NCI-H1092 (cell line): ENCODE measurements around the gene EPB41.
"Not testable (repeated sequence)": the region's sequence is repeated elsewhere in the genome, so short reads cannot be mapped to it uniquely, and the experiment has no call there.

ENCODE experiments used
- DNase-seq: peaks from one replicate; lab custom pipeline; 2025; lab: John Stamatoyannopoulos, UW

Gene EPB41

DNA sequence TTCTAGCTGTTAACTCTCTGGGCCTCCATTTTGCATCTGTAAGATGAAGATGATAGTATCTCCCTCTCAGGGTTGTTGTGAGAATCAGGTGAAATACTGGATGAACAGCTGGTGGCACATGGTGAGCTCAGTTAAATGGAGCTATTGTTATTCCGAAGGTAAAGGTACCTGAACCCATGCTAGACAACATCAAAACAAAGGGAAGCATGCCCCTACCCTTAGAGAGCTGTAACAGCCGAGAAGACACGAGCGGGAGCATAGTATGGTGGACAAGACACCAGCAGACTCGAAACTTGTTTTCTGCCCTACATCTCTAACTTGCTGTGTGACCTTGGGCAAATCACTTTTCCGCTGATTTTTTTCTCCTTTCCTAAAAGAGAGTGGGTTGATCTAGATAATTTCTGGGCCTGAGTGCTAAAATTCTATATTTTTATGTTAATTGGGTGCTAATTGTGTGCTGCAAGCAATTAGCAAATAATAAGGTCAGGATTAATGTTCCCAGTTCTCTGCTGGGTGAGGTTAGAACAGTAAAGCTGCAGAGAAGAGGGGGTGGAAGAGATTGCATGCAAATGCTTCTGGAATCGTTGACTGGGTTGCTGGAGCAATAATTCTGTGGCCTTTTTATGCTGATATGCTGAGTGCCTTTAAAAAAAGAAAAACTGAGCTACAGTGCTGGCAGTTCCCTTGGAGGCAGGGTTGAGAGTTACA is 198.5 kb downstream of the EPB41 start:
- DNase-seq: no peak

DNA sequence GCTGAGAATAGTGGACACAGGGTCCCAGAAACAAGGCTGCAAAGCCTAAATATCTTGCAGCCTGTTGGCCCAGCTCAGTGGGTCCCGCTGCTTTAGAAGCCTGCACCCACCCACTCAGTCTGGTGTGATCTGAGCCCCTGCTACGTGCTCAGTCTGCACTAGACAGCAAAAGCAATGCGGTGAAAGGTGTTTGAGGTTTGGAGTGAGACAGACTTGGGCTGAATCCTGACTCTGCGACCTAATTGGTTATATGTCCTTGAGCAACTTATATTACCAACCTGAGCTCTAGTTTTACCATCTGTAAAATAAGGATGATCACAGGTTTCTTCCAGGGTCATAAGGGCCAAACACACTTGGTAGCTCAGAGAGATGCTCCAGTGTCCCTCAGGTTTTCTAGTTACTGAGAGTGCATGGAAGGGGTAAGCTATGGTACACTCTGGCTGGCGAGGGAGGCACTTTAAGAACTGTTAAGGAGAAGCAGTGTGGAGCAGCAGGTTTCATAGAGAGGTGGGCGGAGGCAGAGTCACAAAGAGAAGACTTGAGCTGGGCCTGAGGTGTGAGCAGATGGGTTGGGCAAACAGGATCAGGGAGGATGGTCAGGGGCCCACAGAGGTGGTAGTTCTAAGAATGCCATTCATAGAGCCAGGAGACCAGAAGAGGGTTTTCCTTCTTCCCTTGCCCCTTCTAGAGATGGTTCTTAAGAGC is 199.2 kb downstream of the EPB41 start:
- no peak for DNase-seq

DNA sequence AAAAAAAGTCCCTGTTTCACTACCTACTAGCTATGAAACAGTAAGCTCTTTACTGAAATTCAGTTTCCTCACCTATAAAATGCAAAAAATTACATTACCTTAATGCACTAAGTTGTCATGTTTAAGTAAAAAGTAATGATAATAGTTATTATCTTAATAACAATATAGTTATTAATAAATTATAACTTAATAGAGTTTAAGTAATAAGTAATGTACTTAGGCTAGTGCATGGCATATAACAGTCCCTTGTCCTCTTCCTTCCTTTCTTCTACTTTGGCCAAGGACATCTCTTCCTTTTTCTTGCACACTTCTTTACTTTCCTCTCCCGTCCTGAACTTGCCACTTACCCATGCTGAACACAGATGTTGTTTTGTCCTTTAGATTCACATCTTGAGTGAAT is 200.3 kb downstream of the EPB41 start:
- no peak for DNase-seq

DNA sequence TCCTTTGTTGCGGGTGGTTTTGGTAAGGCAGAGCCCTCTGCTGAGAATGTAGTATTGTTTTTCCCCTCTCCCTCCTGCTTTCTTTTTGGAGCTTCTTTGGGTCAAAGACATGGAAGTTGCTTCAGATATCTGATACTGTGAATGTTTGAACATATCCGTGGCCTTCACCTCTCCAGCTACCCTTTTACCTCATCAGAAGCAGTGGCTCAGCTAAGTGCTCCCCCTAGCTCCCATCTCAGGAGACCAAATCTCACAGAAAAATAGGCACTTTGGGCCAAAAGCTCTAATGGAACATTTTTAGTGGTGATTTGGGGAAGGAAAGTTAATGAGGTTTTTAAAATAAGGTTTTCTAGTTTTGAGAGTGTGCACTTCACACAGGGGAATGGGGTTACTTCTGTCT is 203.0 kb downstream of the EPB41 start:
- no peak for DNase-seq

DNA sequence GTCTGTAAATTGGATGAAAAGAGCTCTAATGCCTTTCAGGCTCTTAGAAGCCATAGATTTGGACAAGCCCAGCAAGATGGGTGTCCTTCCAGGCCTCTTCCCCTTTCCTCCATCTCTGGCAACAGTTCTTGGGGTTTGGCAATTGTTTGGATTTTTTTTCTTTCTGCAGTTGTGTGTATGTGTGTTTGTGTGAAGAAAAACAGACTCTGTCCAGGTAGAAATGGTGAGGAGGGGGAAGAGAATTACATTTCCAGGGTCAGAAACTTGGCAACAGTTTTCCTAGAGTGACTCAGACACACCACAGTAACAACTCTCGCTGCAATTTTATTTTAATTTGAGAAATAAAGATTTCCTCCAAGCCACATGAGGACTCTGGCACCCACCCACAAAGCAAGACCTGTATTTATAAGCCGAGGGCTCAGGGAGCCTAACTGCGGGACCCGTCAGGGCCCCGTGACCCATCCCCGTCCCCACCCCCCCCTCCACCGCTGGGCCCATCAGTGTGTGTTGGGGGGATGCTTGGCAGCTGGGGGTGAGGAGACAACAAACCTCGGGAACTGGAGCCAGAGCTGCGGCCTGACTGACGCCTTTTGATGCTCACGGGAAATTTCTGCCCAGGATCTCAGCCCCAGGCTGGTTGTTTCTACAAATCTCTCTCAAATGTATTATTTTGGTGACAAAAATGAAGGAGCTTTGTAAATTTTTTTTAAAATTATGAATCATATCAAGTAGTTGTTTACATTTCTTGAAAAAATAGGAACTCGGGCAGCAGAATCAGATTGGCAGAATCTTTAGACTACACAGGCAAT is 205.0 kb downstream of the EPB41 start:
- no peak for DNase-seq

DNA sequence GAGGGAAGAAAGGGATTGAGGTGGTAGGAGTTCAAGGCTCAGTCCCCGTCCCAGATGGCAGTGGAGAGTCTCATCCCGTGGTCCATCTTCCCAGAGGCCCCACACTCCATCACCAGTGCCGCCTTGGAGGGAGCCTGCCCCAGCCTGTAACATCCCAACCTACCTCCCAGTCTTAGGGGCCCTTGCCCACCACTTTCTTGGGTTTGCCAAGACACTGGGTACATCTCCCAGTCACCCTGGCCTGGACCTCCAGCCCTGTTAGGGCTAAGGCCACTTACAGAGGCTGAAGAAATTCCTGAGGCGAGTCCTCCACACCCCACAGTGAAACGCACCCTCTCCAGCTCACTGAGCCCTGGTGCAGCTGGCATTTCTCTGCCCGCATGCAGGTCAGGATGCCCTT is 206.0 kb downstream of the EPB41 start:
- no peak for DNase-seq

DNA sequence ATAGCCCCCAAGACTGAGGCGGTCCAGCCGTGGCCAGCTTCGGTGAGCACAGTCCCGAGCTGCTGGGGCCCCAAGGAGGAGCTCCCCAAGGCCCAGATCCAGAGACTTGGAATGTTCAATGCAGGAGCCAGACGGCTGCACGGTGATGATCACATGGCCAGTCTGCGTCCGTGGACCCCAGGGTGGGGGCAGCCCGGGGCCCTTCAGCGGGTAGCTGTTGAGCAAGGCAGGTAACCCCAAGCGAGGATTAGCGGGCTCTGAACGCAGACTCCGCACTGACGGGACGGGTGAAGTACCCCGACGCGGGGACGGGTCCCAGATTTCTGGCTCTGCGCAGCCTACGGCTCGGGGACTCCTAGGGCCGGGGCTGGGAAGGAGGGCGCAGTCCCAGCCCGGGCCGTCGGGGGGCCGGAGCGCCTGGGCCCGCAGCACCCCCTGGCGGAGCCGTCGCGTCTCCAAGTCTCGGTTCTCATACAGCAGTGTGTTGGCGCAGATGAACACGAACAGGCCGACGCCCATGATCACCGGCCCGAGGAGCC is 206.6 kb downstream of the EPB41 start:
- DNase-seq: no peak

DNA sequence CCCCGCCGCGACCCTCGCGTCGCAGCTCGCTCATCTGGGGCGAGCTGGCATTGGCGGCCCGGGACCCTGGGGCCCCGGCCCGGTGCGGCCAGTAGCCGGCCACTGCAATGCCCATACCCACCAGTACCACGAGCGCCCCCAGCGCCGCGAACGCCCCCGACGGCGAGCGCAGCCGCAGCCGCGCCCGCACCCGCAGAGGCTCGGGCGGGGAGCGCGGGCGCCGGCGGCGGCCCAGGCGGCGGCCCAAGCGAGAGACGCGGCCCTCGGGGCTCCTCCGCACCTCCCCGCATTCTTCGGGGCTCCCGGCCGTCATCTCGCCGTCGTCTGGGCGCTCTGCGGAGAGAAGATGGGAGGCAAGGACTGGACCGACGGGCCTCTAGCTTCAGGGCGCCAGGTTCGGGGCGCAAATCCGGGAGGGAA is 207.2 kb downstream of the EPB41 start:
- no peak for DNase-seq

DNA sequence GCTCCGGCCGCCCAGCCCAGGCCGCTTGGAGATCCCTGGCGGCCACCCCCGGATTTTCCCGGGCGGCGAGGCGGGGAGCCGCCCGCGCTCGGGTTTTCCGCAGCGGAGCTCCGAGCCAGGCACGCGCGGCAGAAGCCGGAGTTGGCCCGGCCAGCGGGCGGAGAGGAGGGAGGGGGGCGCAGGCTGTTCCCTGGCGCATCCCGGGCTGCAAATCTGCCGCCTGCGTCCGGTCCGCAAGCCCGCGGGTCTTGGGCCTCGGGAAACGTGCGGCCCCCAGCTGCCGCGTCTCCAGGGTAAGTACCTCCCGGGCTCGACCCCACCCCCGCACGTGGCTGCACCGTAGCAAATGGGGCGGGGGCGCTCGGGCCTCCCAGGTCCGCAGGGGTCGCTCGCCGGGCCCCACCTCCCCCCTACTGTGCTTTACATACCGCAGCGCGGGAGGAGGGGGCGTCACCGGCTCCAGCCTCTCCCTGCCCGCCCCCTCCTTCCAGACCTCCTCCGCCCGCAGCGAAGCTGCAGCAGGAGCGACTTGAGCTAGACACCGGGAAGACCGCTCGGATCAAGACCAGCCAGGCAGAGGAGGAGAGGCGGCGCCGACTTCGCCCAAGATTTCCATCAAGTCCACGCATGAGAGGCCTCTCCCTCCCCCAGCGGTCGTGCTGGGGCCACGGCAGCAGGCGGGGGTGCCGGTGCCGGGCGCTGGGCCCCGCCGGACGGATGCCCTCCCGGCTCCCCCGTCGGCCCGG is 207.7 kb downstream of the EPB41 start:
- no peak for DNase-seq

DNA sequence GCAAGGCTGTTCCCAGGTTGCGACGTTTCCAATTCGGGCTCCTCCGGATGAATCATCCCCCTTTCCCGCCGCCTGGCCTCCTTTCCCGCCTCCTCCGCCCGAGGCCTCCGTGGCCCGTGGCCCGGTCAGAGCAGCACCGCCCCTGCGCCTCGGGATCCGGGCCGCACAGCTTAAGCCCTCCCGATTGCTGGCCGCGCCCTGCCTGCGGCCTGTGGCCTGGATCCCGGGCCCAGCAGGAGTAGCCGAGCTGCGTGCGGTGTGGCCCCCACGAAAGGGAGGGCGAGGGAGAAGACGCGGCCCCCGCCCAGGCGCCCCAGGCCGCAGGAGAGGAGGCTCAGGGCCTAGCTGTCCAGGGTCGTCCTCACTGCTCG is 208.3 kb downstream of the EPB41 start:
- DNase-seq: no peak

DNA sequence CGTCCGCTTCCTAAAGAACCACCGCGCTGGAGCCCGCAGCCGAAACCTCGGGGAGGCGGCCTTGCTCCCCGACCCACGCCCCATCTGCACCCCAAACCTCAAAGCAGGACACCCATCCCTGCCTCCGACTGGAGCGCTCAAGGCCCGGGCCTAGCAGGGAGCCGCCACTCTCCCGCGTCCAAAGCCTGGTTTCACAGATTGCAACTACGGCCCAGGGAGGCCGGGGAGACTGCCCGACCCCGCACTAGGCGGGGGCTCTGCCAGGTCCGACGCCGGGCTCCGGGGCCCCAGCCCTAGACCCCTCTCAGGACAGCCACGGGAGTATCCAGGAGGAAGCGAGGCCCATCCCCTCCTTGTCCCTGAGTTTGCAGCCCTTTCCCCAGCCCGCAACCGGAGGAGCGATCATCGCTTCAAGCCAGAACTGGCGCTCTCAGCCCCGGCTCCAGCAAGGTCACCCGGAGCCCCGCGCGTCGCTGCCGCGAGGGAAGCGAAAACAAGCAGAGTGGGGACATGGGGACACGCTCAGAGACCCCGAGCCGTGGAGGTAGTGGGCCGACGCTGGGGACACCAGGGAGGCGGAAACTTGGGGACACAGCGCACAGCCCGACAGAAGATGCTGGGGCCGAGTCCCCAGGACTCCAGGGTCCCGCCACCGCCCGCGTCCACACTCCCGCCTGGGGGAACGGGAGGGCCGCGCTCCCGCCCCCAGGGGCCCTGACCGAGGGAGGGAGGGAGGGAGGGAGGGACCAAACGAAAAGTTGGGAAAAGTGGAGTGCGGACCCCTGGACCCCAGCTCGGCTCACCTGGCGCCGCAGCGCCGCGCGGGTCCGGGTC is 208.9 kb downstream of the EPB41 start:
- no peak for DNase-seq

DNA sequence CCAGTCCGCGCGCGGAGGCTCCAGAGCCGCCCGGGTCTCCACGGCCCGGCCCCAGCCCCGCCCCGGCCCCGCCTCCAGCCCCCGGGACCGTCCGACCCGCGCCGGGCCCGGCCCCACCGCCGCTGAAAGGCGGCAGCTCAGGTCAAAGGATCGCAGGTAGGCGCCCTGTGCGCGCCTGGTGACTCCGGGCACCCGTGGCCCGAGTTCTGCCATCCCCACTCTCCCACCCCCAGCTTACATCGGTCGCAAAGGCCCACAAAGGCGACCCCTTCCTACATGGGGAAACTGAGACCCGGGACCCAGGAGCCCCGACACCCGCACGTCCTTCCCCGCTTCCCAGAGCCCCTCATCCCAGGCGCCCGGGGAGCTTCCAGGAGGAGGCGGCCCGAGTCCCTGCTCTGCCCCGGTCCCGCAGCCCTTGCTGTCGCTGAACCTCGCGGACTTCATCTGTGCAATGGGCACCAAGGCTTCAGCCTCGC is 209.6 kb downstream of the EPB41 start, which contains the start of gene TMEM200B:
TSS of gene TMEM200B (minus strand) at position 17 of the 479 bp plus-strand sequence. CDS start 2,075 bp downstream, outside the sequence.
- DNase-seq: no peak

DNA sequence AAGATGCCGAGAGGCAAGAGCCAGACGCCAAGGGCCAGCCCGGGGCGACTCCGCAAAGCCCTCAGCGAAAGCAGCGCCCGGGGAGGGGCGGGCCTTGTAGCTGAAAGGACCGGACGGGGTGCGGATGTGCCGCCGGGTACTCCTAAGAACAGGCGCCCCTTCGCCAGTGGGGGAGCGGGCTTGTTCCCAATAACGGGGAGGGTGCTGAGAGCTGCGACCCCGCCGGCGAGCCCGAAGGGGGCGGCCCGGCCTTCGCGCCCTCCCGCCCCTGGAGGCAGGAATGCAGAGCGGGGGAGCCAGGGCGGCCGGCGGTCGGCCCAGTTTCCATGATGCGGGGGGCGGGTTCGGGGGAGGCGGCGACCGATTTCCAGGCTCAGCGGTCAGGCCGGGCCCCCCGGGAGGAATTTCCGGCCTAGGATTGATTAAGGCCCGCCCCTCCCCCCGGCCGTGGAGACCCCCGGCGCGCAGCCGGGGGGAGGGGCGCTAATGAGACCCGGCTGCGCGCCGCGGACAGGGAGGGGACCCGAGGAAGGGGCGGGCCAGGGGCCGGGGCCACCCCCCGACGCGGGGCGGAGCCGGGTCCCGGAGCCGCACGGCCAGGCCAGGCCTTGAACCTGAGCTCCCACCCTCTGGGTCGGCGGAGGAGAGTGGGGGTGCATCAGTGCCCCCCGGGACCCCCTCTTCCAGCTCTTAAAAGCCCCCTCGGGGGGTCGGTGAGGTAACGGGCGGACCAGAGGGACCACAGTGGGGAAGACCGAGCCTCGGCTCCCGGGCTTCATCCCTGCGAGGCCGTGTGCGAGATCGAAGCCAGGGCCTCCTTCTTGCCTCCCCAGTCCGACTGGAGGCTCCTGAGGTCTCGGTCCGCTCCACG is 210.2 kb downstream of the EPB41 start:
- no peak for DNase-seq

DNA sequence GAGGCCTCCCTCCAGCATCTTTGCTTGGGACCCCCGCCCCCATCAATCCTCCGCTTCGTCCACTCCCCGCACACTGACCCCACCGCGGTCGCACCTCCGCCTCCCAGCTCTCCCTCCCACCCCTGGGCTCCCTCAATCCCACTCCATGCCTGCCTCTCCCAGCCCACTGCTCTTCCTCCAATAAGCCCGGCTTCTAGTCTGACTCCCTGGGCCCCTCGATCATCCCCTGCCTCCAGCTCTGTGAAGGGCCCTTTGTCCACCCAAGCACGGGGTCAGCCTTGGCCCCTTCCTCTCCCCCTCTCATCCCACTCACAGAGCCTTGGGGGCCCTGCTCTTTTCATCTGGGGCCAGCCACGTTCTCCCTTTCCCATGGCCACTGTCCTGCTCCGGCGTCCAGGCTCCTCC is 210.9 kb downstream of the EPB41 start:
- DNase-seq: no peak

DNA sequence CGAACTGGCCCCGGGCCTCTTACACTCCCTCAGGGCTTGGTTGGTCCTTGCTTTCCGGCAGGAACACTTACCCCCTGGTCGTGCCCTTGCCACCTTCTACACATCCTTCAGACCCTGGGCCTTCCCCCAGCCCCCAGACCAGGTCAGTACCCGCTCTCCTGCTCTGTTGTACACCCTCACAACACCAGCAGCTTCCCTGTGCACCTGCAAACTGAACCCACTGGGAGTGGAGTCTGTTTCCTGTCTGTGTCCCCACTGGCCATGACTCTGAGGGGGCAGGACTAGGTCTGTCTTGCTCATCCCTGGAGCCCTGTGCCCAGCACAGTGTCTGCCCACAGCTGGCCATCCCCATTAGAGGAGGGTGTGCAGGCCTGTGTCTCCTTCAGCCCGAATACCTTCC is 211.4 kb downstream of the EPB41 start:
- DNase-seq: no peak

DNA sequence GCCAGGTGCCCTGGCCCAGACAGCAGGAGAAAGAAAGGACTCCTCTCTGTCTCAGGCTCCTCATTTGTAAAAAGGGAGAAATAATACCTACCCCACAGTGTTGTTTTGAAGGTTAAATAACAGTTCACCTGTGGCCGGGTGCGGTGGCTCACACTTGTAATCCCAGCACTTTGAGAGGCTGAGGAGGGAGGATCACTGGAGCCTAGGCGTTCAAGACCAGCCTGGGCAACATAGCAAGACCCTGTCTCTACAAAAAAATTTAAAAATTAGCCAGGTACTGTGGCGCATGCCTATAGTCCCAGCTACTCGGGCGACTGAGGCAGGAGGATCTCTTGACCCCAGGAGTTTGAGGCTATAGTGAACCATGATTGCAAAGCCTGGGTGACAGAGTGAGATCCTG is 211.8 kb downstream of the EPB41 start:
- no peak for DNase-seq

DNA sequence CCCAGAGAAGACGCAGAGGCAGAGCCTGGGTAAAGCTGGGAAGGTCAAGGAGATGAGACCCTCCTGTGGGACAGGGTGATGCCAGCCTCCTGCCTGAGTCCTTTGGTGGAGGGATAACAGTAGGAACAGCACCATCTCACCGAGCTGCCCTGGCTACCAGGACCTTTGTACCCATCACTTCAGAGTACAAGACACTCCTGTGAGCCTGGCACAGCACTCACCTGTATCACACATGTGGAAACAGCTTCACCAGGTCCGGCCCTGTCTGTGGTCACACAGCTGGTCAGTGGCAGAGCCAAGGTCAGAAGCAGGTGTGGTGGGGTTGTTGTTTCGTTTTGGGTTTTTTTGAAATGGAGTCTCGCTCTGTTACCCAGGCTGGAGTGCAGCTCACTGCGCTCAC is 214.4 kb downstream of the EPB41 start:
- DNase-seq: no peak

DNA sequence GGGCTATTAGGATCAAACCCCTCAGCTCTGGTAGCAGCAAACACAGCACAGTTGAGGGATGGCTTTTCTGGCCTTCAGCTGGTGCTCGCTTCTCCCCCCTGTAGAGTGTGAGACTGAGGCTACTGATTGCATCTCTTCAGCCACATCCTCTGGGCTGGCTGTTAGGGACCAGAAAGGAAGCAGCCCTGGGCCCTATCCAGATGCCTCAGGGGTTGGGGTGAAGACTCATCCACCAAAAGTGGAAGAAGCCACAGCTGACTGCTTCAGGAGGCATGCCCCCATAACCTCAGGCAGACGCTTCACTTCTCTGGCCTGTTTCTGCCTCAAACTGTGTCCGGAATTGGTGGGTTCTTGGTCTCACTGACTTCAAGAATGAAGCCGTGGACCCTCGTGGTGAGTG is 215.5 kb downstream of the EPB41 start:
- DNase-seq: no peak

DNA sequence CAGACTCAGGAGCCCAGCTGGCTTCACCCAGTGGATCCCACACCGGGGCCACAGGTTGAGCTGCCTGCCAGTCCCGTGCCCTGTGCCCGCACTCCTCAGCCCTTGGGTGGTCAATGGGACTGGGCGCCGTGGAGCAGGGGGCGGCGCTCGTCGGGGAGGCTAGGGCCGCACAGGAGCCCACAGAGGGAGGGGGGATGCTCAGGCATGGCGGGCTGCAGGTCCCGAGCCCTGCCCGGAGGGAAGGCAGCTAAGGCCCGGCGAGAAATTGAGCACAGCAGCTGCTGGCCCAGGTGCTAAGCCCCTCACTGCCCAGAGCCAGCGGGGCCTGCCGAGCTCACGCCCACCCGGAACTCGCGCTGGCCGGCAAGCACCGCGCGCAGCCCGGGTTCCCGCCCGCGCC is 216.7 kb downstream of the EPB41 start:
- not testable (repeated sequence) for DNase-seq
